Measurements from ENCODE around the gene ADGRG1. TPM values are rescaled to one million over a fixed set of nuclear protein-coding genes. Genes with fewer than 3 reads are reported as not detected.

ADGRG1 gene
- polyA plus RNA-seq (2013, experiment 1 of 2) = 19.4 TPM
- 11.7 TPM for polyA plus RNA-seq (2013, experiment 2 of 2)

DNA sequence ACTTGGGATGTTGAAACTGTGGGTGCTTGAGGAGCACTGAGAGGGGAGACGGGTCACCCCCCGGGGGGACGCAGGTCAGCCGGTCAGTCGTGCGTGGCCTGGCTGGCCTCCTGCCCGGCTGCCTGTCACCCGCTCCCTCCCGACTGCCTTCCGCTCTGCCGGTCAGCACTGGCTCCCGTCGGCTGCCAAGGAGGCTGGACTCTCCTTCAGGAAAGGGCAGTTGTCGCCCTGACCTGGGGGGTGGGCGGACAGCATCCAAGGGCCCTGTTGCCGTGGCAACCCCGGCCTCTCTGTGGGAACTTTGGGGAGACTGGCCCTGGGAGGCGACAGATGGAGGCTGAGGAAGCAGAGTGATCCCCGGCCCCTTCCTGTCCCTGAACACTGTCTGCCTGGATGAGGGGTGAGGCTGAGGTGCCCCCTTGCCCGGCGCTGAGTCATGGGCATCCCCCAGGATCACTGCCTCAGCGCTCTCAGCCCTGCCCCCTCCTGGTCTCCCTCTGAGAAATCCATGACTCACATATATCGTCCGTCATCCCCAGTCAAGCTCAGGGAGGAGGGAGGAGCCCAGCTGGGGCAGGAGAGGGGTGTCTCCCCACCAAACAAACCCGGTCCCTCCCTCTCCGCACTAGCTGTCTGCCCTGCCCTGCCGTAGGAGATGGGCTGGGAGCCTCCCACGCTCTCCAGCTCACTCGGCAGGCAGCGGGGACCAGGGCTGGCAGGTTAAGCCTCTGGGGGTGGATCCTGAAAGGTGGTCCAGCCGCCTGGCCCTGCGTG, at the start of gene ADGRG1:
Gene ADGRG1 (plus strand): TSS at position 623 of the 774 bp plus-strand sequence. CDS start 21,658 bp downstream, outside the sequence.
- no peaks in the 10 kb centered on the region for H3K36me3 ChIP-seq (ENCODE audit: control insufficient read depth, insufficient read depth, low read length)
- H3K4me1 ChIP-seq (ENCODE audit: control insufficient read depth, insufficient read depth, low read length, poor library complexity, severe bottlenecking) = peaks cover 28% of the 10 kb centered on the region
- no peaks in the 10 kb centered on the region for H3K9me3 ChIP-seq (ENCODE audit: control insufficient read depth, low read length)
- WGBS, 2 experiments (ENCODE audit: insufficient coverage in 2 of 2) = 16 to 19% methylated on average over 22 to 24 of the region's 32 CpGs
- peak within 1 kb of the TSS; percentile 91 for H3K27ac ChIP-seq (ENCODE audit: low read depth, low read length, severe bottlenecking)
- peak within 1 kb of the TSS; percentile 16 for H3K4me3 ChIP-seq (ENCODE audit: extremely low read depth, insufficient read depth, low read length, poor library complexity, severe bottlenecking)

- no peak overlapping the region for H3K4me3 ChIP-seq (ENCODE audit: extremely low read depth, insufficient read depth, low read length, poor library complexity, severe bottlenecking)
- WGBS, 2 experiments (ENCODE audit: insufficient coverage in 2 of 2) = 83 to 86% methylated on average over 2 of the region's 2 CpGs
These were observed 49.1 kb upstream of the ADGRG1 start for GRCh38 chr16:57579361-57579665.

DNA sequence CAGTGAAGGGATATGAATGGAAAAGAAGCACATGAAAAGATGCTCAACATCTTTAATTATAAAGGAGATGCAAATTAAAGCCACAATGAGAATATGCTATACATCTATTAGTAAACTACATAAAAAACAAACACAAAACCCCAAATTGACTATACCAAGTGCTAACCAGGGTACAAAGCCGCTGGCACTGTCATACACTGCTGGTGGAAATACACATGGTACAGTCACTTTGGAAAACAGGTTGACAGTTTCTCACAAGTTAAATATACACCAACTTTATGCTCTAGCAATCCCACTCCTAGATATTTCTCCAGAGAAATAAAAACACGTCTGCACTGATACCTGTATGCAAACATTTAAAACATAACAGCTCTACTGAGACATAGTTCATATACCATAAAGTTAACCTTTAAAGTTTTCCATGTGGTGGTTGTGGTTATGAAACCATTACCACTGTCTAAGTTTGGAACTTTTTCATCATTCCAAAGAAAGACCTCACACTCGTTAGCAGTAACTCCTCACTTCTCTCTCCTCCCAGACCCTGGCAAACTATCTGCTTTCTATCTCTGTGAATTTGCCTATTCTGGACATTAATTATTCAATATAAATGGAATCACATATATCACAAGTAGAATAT, 43.3 kb upstream of the ADGRG1 start:
- peaks cover 6% of the 10 kb centered on the region for H3K9me3 ChIP-seq (ENCODE audit: control insufficient read depth, low read length)
- no peak overlapping the region for H3K4me3 ChIP-seq (ENCODE audit: extremely low read depth, insufficient read depth, low read length, poor library complexity, severe bottlenecking)
- H3K36me3 ChIP-seq (ENCODE audit: control insufficient read depth, insufficient read depth, low read length) = no peaks in the 10 kb centered on the region
- H3K4me1 ChIP-seq (ENCODE audit: control insufficient read depth, insufficient read depth, low read length, poor library complexity, severe bottlenecking) = peaks cover 1% of the 10 kb centered on the region
- H3K27ac ChIP-seq (ENCODE audit: low read depth, low read length, severe bottlenecking) = no peak overlapping the region
- 83 to 87% methylated on average over 1 to 2 of the region's 3 CpGs for WGBS, 2 experiments (ENCODE audit: insufficient coverage in 2 of 2)

More at GRCh38 chr16:57579361-57579665, 49.1 kb upstream of the ADGRG1 start:
- Histone ChIP-seq H3K36me3 (ENCODE audit: control insufficient read depth, insufficient read depth, low read length) (no peaks in the 10 kb centered on the region), H3K4me1 (ENCODE audit: control insufficient read depth, insufficient read depth, low read length, poor library complexity, severe bottlenecking) (peaks cover 11% of the 10 kb centered on the region), H3K9me3 (ENCODE audit: control insufficient read depth, low read length) (no peaks in the 10 kb centered on the region), H3K27ac (ENCODE audit: low read depth, low read length, severe bottlenecking) (no peak overlapping the region)

- no peaks in the 10 kb centered on the region for H3K36me3 ChIP-seq (ENCODE audit: control insufficient read depth, insufficient read depth, low read length)
- H3K27ac ChIP-seq (ENCODE audit: low read depth, low read length, severe bottlenecking) = no peak overlapping the region
- no peak overlapping the region for H3K4me3 ChIP-seq (ENCODE audit: extremely low read depth, insufficient read depth, low read length, poor library complexity, severe bottlenecking)
- peaks cover 14% of the 10 kb centered on the region for H3K4me1 ChIP-seq (ENCODE audit: control insufficient read depth, insufficient read depth, low read length, poor library complexity, severe bottlenecking)
- H3K9me3 ChIP-seq (ENCODE audit: control insufficient read depth, low read length) = peaks cover 6% of the 10 kb centered on the region
- 89% methylated on average over 4 to 6 of the region's 7 CpGs for WGBS, 2 experiments (ENCODE audit: insufficient coverage in 2 of 2)
These were observed 39.6 kb upstream of the ADGRG1 start for GRCh38 chr16:57588831-57589230.

DNA sequence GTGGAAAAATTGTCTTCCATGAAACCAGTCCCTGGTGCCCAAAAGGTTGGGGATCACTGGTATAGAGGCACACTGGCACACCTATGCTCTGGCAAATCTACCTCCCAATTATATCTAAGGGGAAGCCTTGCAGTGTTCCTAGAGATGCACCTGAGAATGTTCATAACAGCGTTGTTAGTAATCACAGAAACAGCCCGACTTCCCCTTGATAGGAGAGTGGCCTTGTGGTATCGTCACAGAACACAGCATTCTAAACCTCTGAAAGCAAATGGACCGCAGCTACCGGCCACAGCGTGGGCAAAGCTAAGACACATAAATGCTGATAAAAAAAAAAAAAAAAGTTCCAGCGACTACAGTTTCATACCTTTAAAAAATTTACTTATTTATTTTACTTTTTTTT, 39.1 kb upstream of the ADGRG1 start:
- 92 to 100% methylated on average over 1 to 6 of the region's 7 CpGs for WGBS, 2 experiments (ENCODE audit: insufficient coverage in 2 of 2)
- Histone ChIP-seq H3K4me3 (ENCODE audit: extremely low read depth, insufficient read depth, low read length, poor library complexity, severe bottlenecking) (no peak overlapping the region), H3K4me1 (ENCODE audit: control insufficient read depth, insufficient read depth, low read length, poor library complexity, severe bottlenecking) (peaks cover 14% of the 10 kb centered on the region)

DNA sequence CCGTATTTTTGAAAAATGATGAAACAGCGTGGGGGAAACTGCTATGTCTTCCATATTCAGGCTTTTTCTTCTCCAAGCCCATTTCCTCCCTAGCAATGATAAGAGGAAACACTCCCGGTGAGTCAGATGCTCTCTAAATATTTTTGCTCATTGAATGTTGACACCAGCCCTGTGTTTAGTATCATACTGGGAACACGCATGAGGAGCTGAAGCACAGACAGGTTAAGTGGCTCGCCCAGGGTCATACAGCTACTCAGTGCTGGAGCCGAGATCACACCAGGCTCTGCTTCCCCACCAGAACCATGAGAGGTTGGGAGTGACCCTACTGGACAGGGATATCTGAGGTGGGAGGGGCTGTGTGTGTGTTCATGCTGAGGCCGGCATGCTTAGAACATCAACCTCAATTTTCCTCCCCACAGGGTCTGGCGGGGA, 37.8 kb upstream of the ADGRG1 start:
- Histone ChIP-seq H3K4me3 (ENCODE audit: extremely low read depth, insufficient read depth, low read length, poor library complexity, severe bottlenecking) (no peak overlapping the region), H3K9me3 (ENCODE audit: control insufficient read depth, low read length) (peaks cover 6% of the 10 kb centered on the region), H3K27ac (ENCODE audit: low read depth, low read length, severe bottlenecking) (peak overlapping the region; percentile 79), H3K36me3 (ENCODE audit: control insufficient read depth, insufficient read depth, low read length) (no peaks in the 10 kb centered on the region), H3K4me1 (ENCODE audit: control insufficient read depth, insufficient read depth, low read length, poor library complexity, severe bottlenecking) (peaks cover 14% of the 10 kb centered on the region)
- 75 to 80% methylated on average over 6 of the region's 8 CpGs for WGBS, 2 experiments (ENCODE audit: insufficient coverage in 2 of 2)

More for the DNA sequence above, 39.1 kb upstream of the ADGRG1 start:
- Histone ChIP-seq H3K36me3 (ENCODE audit: control insufficient read depth, insufficient read depth, low read length) (no peaks in the 10 kb centered on the region), H3K9me3 (ENCODE audit: control insufficient read depth, low read length) (peaks cover 6% of the 10 kb centered on the region), H3K27ac (ENCODE audit: low read depth, low read length, severe bottlenecking) (no peak overlapping the region)

DNA sequence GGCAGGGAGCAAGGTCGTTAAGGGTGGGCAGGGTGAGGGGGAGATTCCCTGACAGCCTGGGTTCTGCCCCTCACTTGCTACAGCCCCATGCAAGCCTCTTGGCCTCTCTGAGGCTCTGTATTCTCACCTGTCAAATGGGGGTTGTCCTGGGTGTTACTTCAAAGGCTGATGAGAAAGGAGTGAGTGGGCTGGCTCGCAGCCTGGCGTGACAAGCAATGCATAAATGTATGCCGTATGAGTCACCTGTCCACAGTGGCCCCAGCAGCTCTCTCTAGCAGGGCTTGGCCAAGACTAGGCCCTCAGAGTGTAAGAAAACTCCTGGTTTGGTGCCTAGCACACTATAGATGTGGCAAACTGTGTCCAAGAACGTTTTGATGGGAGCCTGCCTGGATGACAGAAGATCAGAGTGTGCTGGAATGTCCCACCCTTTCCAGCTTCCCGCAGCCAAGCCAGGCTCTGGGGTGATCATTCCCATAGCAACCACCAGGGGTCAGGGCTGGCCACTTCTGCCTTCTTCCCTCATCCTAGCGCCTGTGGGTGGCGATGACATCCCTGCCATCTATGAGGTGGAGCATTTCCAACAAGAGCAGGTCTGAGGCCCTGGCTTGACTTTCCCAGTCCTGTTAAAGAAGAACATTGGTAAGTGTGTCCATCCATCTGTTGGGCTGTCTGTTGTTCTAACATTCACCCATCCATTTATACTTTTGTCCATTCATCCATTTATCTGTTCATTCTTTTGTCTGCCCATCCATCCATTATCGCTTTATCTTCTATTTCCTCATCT, 37.2 kb upstream of the ADGRG1 start:
- Histone ChIP-seq H3K9me3 (ENCODE audit: control insufficient read depth, low read length) (peaks cover 6% of the 10 kb centered on the region), H3K4me3 (ENCODE audit: extremely low read depth, insufficient read depth, low read length, poor library complexity, severe bottlenecking) (no peak overlapping the region), H3K4me1 (ENCODE audit: control insufficient read depth, insufficient read depth, low read length, poor library complexity, severe bottlenecking) (peaks cover 14% of the 10 kb centered on the region), H3K27ac (ENCODE audit: low read depth, low read length, severe bottlenecking) (peak overlapping the region; percentile 79), H3K36me3 (ENCODE audit: control insufficient read depth, insufficient read depth, low read length) (no peaks in the 10 kb centered on the region)
- WGBS, 2 experiments (ENCODE audit: insufficient coverage in 2 of 2) = 21 to 23% methylated on average over 6 to 8 of the region's 9 CpGs

DNA sequence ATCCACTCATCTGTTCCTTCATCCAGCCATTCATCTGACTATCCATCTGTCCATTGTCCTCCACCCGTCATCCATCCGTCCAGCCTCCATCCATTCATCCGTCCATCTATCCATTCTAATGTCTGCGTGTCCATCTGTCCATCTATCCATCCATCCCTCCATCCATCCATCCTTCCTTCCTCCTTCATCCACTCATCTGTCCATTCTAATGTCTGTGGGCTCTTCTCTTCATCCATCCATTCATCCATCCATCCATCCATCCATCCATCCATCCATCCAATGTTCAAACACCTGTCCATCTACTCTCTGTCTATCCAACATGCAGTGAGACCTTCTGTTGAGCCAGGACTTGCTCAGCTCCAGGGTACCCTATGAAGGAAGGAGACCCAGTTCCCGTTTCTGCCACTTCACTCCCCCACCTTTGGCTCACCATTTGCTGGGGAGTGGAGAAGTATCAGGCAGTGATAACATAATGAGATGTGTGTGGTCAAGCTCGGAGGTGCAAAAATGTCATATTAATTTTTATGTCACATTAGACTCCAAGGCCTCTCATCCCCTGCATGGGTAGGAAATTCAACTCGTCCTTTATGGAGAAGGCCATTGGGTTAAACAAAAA, 36.5 kb upstream of the ADGRG1 start:
- WGBS, 2 experiments (ENCODE audit: insufficient coverage in 2 of 2) = 84% methylated on average over 4 of the region's 7 CpGs
- Histone ChIP-seq H3K27ac (ENCODE audit: low read depth, low read length, severe bottlenecking) (no peak overlapping the region), H3K4me3 (ENCODE audit: extremely low read depth, insufficient read depth, low read length, poor library complexity, severe bottlenecking) (no peak overlapping the region), H3K4me1 (ENCODE audit: control insufficient read depth, insufficient read depth, low read length, poor library complexity, severe bottlenecking) (peaks cover 14% of the 10 kb centered on the region), H3K36me3 (ENCODE audit: control insufficient read depth, insufficient read depth, low read length) (no peaks in the 10 kb centered on the region), H3K9me3 (ENCODE audit: control insufficient read depth, low read length) (peaks cover 6% of the 10 kb centered on the region)

GRCh38 chr16:57592591-57593003, 35.8 kb upstream of the ADGRG1 start:
- WGBS, 2 experiments (ENCODE audit: insufficient coverage in 2 of 2) = 78 to 90% methylated on average over 2 to 4 of the region's 4 CpGs
- peaks cover 14% of the 10 kb centered on the region for H3K4me1 ChIP-seq (ENCODE audit: control insufficient read depth, insufficient read depth, low read length, poor library complexity, severe bottlenecking)
- H3K9me3 ChIP-seq (ENCODE audit: control insufficient read depth, low read length) = peaks cover 6% of the 10 kb centered on the region
- no peak overlapping the region for H3K27ac ChIP-seq (ENCODE audit: low read depth, low read length, severe bottlenecking)
- no peak overlapping the region for H3K4me3 ChIP-seq (ENCODE audit: extremely low read depth, insufficient read depth, low read length, poor library complexity, severe bottlenecking)
- no peaks in the 10 kb centered on the region for H3K36me3 ChIP-seq (ENCODE audit: control insufficient read depth, insufficient read depth, low read length)

DNA sequence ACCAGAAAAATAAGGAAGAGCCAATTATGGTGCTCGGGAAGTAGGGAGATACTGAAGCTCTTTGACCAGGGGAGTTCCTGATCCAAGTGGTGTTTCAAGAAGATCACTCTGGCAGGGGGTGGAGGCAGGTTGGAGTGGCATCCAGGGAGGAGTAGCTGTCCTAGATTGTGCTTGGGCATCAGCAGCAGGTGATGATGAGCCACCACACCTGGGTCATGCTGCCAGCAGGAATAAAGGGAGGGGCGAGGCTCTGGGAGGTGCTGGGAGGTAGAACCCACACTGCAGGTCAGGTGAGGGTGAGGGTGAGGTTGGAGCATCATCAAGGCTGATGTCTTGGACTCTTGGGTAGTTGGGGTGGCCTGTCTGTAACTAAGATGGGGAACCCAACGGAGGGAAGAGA, 35.4 kb upstream of the ADGRG1 start:
- WGBS, 2 experiments (ENCODE audit: insufficient coverage in 2 of 2) = 76 to 86% methylated on average over 2 to 3 of the region's 3 CpGs
- Histone ChIP-seq H3K4me3 (ENCODE audit: extremely low read depth, insufficient read depth, low read length, poor library complexity, severe bottlenecking) (no peak overlapping the region), H3K36me3 (ENCODE audit: control insufficient read depth, insufficient read depth, low read length) (no peaks in the 10 kb centered on the region), H3K4me1 (ENCODE audit: control insufficient read depth, insufficient read depth, low read length, poor library complexity, severe bottlenecking) (peaks cover 14% of the 10 kb centered on the region), H3K27ac (ENCODE audit: low read depth, low read length, severe bottlenecking) (no peak overlapping the region), H3K9me3 (ENCODE audit: control insufficient read depth, low read length) (peaks cover 6% of the 10 kb centered on the region)

All from mesodermal cell (in vitro differentiated cells).